H9 (cell line): ENCODE results near the gene NPAS2. TPM values are rescaled to one million over a fixed set of nuclear protein-coding genes. Genes with fewer than 3 reads are reported as not detected.

ENCODE experiments used
- DNase-seq: peaks from one replicate; pipeline ENCODE4 v3.0.0-alpha.2; 2017
- H2AFZ ChIP-seq: one replicate; pipeline ENCODE4 v1.6.1; 2013; ENCODE audit warnings: mild to moderate bottlenecking, low read length, control low read depth, moderate library complexity
- H2AK5ac ChIP-seq: 2 replicates; pipeline ENCODE4 v1.6.1; 2013; ENCODE audit warnings: low read length, control low read depth, mixed read lengths; ENCODE audit not compliant: insufficient read length
- H2BK120ac ChIP-seq: one replicate; pipeline ENCODE4 v1.6.1; 2013; ENCODE audit warnings: low read depth, mild to moderate bottlenecking, low read length, control low read depth, inconsistent platforms; ENCODE audit not compliant: poor library complexity, severe bottlenecking
- H2BK12ac ChIP-seq: 2 replicates; pipeline ENCODE4 v1.6.1; 2013; ENCODE audit warnings: low read length, control low read depth, mixed read lengths, low read depth; ENCODE audit not compliant: insufficient read length
- H2BK15ac ChIP-seq: 2 replicates; pipeline ENCODE4 v1.6.1; 2013; ENCODE audit warnings: low read depth, low read length, control low read depth
- H2BK20ac ChIP-seq: one replicate; pipeline ENCODE4 v1.6.1; 2013; ENCODE audit warnings: low read depth, mild to moderate bottlenecking, low read length, control low read depth, inconsistent platforms; ENCODE audit not compliant: poor library complexity, severe bottlenecking
- H2BK5ac ChIP-seq: 2 replicates; pipeline ENCODE4 v1.6.1; 2013; ENCODE audit warnings: low read length, control low read depth, mixed read lengths; ENCODE audit not compliant: insufficient read length
- H3K14ac ChIP-seq: 2 replicates; pipeline ENCODE4 v1.6.1; 2013; ENCODE audit warnings: low read length, control low read depth; ENCODE audit not compliant: insufficient read depth
- H3K18ac ChIP-seq: 2 replicates; pipeline ENCODE4 v1.6.1; 2013; ENCODE audit warnings: low read depth, mild to moderate bottlenecking, mixed read lengths, low read length, control low read depth; ENCODE audit not compliant: insufficient read length
- H3K23ac ChIP-seq: 2 replicates; pipeline ENCODE4 v1.6.1; 2013; ENCODE audit warnings: low read length, control low read depth, mixed read lengths, low read depth; ENCODE audit not compliant: insufficient read length
- H3K23me2 ChIP-seq: 2 replicates; pipeline ENCODE4 v1.6.1; 2013; ENCODE audit warnings: low read depth, mild to moderate bottlenecking, mixed read lengths, low read length, control low read depth; ENCODE audit not compliant: insufficient read length, poor library complexity, severe bottlenecking
- H3K27ac ChIP-seq: 2 replicates; pipeline ENCODE4 v1.5.1; 2013; ENCODE audit warnings: low read length, control low read depth, mixed read lengths, low read depth; ENCODE audit not compliant: insufficient read length
- H3K27me3 ChIP-seq: 2 replicates; pipeline ENCODE4 v1.6.1; 2013; ENCODE audit warnings: low read length, control low read depth, inconsistent platforms; ENCODE audit not compliant: insufficient read depth
- H3K4ac ChIP-seq: 2 replicates; pipeline ENCODE4 v1.6.1; 2013; ENCODE audit warnings: low read depth, mild to moderate bottlenecking, control low read depth, inconsistent platforms, low read length, moderate library complexity
- H3K4me1 ChIP-seq: 2 replicates; pipeline ENCODE4 v1.6.1; 2013; ENCODE audit warnings: low read length, control low read depth, inconsistent platforms; ENCODE audit not compliant: insufficient read depth
- H3K4me2 ChIP-seq: 2 replicates; pipeline ENCODE4 v1.6.1; 2013; ENCODE audit warnings: low read length, control low read depth, mixed read lengths; ENCODE audit not compliant: insufficient read length, insufficient read depth
- H3K56ac ChIP-seq: 2 replicates; pipeline ENCODE4 v1.6.1; 2013; ENCODE audit warnings: low read depth, mild to moderate bottlenecking, mixed read lengths, low read length, control low read depth; ENCODE audit not compliant: insufficient read length
- H3K79me1 ChIP-seq: 2 replicates; pipeline ENCODE4 v1.6.1; 2013; ENCODE audit warnings: low read depth, mild to moderate bottlenecking, moderate library complexity, low read length, control low read depth, inconsistent platforms; ENCODE audit not compliant: insufficient read depth, poor library complexity, severe bottlenecking
- H3K79me2 ChIP-seq: 2 replicates; pipeline ENCODE4 v1.6.1; 2013; ENCODE audit warnings: low read length, control low read depth, inconsistent platforms; ENCODE audit not compliant: insufficient read depth
- H3K9ac ChIP-seq: 2 replicates; pipeline ENCODE4 v1.6.1; 2013; ENCODE audit warnings: low read length, control low read depth, mixed read lengths; ENCODE audit not compliant: insufficient read length; ENCODE audit errors: extremely low read depth
- H3K9me3 ChIP-seq: one replicate; pipeline ENCODE4 v1.6.1; 2013; ENCODE audit warnings: low read depth, low read length, inconsistent platforms; ENCODE audit not compliant: control insufficient read depth
- H3T11ph ChIP-seq: one replicate; pipeline ENCODE4 v1.6.1; 2013; ENCODE audit warnings: mild to moderate bottlenecking, low read length, control low read depth, inconsistent platforms
- H4K20me1 ChIP-seq: one replicate; pipeline ENCODE4 v1.6.1; 2013; ENCODE audit not compliant: control insufficient read depth, insufficient read length, insufficient read depth
- H4K5ac ChIP-seq: 2 replicates; pipeline ENCODE4 v1.6.1; 2013; ENCODE audit warnings: low read depth, mild to moderate bottlenecking, mixed read lengths, low read length, control low read depth; ENCODE audit not compliant: insufficient read length
- H4K8ac ChIP-seq: replicated peaks from 2 replicates; pipeline ENCODE4 v1.6.1; 2013; ENCODE audit warnings: low read length, control low read depth, mixed read lengths, low read depth; ENCODE audit not compliant: insufficient read length
- H4K91ac ChIP-seq: 2 replicates; pipeline ENCODE4 v1.6.1; 2013; ENCODE audit warnings: low read depth, mild to moderate bottlenecking, moderate library complexity, mixed read lengths, low read length, control low read depth; ENCODE audit not compliant: insufficient read length
- H3K27ac Mint-ChIP-seq, 3 experiments: 2 replicates in 2 of 3; 3 replicates in 1 of 3; pipeline ENCODE4 v1.8.0; 2020 to 2021; ENCODE audit warnings: mixed read lengths in 3 of 3, mild to moderate bottlenecking in 1 of 3, moderate library complexity in 1 of 3
- H3K27me3 Mint-ChIP-seq: 2 replicates; pipeline ENCODE4 v1.8.0; 2021; ENCODE audit warnings: low read depth, mild to moderate bottlenecking, moderate library complexity, mixed read lengths
- H3K36me3 Mint-ChIP-seq, 3 experiments: 2 replicates in 2 of 3; 3 replicates in 1 of 3; pipeline ENCODE4 v1.8.0; 2020 to 2021; ENCODE audit warnings: low read depth in 3 of 3, mixed read lengths in 3 of 3; ENCODE audit not compliant: insufficient read depth in 1 of 3
- H3K4me1 Mint-ChIP-seq, 2 experiments: 2 replicates each; pipeline ENCODE4 v1.8.0; 2020; ENCODE audit warnings: mixed read lengths in 2 of 2
- H3K4me3 Mint-ChIP-seq, 2 experiments: 2 replicates in 1 of 2; 3 replicates in 1 of 2; pipeline ENCODE4 v1.8.0; 2020 to 2021; ENCODE audit warnings: mild to moderate bottlenecking in 2 of 2, mixed read lengths in 2 of 2, moderate library complexity in 1 of 2
- H3K9me3 Mint-ChIP-seq, 2 experiments: 2 replicates in 1 of 2; 3 replicates in 1 of 2; pipeline ENCODE4 v1.8.0; 2020; ENCODE audit warnings: mild to moderate bottlenecking in 2 of 2, mixed read lengths in 2 of 2, moderate library complexity in 1 of 2
- CTCF ChIP-seq: fragments of 200-600 bp; sonication (generic); conservative IDR thresholded peaks from 3 replicates; pipeline ENCODE4 v1.8.0; 2021; ENCODE audit warnings: antibody characterized with exemption, mild to moderate bottlenecking
- WGBS: extraction: QIAGEN DNeasy Blood & Tissue Kit; methylation state at CpG from one replicate; pipeline ENCODE4 v1.1.7; 2013; ENCODE audit warnings: missing lambda C conversion rate, low lambda C conversion rate, mixed read lengths; ENCODE audit not compliant: insufficient read length; ENCODE audit errors: extremely low coverage; 5-methylcytosine and 5-hydroxymethylcytosine counted together
- total RNA-seq: library from RNA; stranded (reverse); gene quantifications from 2 replicates; pipeline ENCODE4 v1.2.1, GENCODE V29; 2021

The NPAS2 gene
- total RNA-seq, 1 experiment from 2014 or later: 1.3 TPM

GRCh38 chr2:100975521-100975785, 155.5 kb downstream of the NPAS2 start:
- H3K27me3 ChIP-seq: no peaks in the 10 kb centered on the region
- H2BK15ac ChIP-seq: no peak overlapping the region
- H2BK5ac ChIP-seq: no peak overlapping the region
- no peak overlapping the region for H3K27ac Mint-ChIP-seq
- no peaks in the 10 kb centered on the region for H3K79me1 ChIP-seq
- no peaks in the 10 kb centered on the region for H3K9me3 Mint-ChIP-seq
- H2AK5ac ChIP-seq: no peak overlapping the region
- H3K23me2 ChIP-seq: no peaks in the 10 kb centered on the region
- no CpG with 5 or more reads among the region's 7 CpGs for WGBS
- H3K4me3 Mint-ChIP-seq: no peak overlapping the region
- no peak overlapping the region for H2BK120ac ChIP-seq
- no peak overlapping the region for H2BK12ac ChIP-seq
- no peak overlapping the region for H2BK20ac ChIP-seq
- no peak for TF ChIP-seq CTCF
- H3K79me2 ChIP-seq: no peaks in the 10 kb centered on the region
- H4K20me1 ChIP-seq: no peaks in the 10 kb centered on the region
- no peak overlapping the region for H3K18ac ChIP-seq
- no peak overlapping the region for H3K9ac ChIP-seq
- DNase-seq: no peak
- no peak overlapping the region for H4K8ac ChIP-seq
- H3K56ac ChIP-seq: no peak overlapping the region
- no peaks in the 10 kb centered on the region for H3K36me3 Mint-ChIP-seq
- no peaks in the 10 kb centered on the region for H3K27me3 Mint-ChIP-seq
- no peak overlapping the region for H3T11ph ChIP-seq
- H3K14ac ChIP-seq: no peak overlapping the region
- H4K5ac ChIP-seq: no peak overlapping the region
- no peak overlapping the region for H3K27ac ChIP-seq
- no peak overlapping the region for H4K91ac ChIP-seq
- H3K4ac ChIP-seq: no peak overlapping the region
- H3K4me1 Mint-ChIP-seq: no peaks in the 10 kb centered on the region
- H3K23ac ChIP-seq: no peak overlapping the region
- no peaks in the 10 kb centered on the region for H3K4me1 ChIP-seq
- no peak overlapping the region for H3K4me2 ChIP-seq
- H2AFZ ChIP-seq: no peak overlapping the region
- no peaks in the 10 kb centered on the region for H3K9me3 ChIP-seq
